GM18498 (cell line): ENCODE results near the gene AP1B1.
"Not testable (repeated sequence)": the region's sequence is repeated elsewhere in the genome, so short reads cannot be mapped to it uniquely, and the experiment has no call there.

Experiments
- ATAC-seq: cut with Tn5 transposase; IDR thresholded peaks from one replicate; pipeline ENCODE4 v1.9.1; 2021; ENCODE audit warnings: mild to moderate bottlenecking, moderate library complexity; ENCODE audit not compliant: unreplicated experiment

AP1B1 gene

DNA sequence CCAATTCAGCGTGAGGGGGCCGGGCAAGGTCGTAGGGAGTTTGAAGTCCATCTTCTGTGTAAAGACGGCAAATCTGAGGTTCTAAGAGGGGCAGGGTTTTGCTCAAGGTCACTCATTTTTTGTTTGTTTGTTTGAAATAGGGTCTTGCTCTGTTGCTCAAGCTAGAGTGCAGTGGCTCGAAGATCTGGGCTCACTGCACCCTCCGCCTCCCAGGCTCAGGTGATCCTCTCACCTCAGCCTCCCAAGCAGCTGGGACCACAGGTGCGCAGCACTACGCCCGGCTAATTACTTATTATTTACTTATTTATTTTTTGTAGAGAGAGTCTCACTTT is 355 bp upstream of the AP1B1 start:
- ATAC-seq = peak; percentile 5

DNA sequence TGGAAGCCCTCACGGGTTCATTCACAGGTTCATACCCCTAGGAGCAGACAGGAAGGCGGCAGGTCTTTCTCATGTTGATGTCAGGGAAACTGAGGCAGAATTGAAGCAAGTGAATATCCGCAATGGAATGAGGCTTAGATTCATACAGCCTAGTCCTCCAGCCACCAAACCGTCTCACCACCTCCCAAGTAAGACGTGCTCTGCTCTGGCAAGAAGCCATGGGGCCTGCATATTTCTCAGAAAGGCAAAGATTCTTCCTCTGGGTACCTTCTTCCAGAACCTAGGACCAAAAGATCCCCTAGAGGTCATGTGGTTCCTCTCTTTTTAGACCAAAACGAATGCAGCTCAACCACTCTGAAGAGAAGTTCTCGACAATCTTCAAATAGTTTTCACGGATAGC is 1.7 kb downstream of the AP1B1 start:
- ATAC-seq = no peak

GRCh38 chr22:29385748-29386147 is 2.6 kb downstream of the AP1B1 start:
- ATAC-seq = peak; percentile 39

- ATAC-seq = no peak
Measured at GRCh38 chr22:29385151-29385704, 3.1 kb downstream of the AP1B1 start.

DNA sequence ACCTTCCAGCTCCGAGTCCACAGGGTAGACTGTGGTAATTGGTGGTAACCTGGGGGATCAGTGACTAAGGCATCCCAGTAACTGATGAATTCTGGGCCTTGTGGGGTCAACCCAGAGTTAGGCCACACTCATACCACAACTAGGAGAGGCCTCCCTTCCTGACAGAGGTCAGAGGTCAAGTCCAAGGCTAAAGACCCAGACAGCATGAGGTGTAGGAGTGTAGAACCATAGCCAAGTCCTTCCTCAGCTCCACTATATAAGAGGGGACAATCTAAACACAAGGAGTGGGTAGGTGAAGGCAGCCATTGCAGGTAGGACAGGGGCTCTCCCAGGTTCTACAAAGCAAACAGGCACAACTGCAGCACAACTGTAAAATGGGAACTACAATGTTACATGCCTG is 4.6 kb downstream of the AP1B1 start:
- ATAC-seq = no peak

GRCh38 chr22:29382580-29383302 is 5.6 kb downstream of the AP1B1 start:
- no peak for ATAC-seq

DNA sequence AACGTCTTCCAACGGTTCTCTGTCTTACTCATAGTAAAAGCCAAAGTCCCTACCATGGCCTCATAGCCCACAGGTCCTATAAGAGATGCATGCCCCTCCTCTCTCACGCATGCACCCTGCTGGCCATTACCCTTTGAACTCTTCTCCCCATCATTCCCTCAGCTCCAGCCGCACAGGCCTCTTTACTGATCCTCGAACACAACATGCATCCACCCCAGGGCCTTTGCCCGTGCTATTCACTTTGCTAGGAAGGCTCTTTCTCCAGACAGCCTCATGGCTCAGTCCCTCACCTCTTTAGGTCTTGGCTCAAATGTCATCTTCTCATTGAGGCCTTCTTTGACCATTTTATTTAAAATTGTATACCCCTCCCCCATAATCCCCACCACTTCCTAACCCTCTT is 7.5 kb downstream of the AP1B1 start:
- no peak for ATAC-seq

GRCh38 chr22:29380032-29380781 is 8.2 kb downstream of the AP1B1 start:
- ATAC-seq = no peak

- ATAC-seq = no peak
Measured at GRCh38 chr22:29379258-29379657, 9.1 kb downstream of the AP1B1 start.

DNA sequence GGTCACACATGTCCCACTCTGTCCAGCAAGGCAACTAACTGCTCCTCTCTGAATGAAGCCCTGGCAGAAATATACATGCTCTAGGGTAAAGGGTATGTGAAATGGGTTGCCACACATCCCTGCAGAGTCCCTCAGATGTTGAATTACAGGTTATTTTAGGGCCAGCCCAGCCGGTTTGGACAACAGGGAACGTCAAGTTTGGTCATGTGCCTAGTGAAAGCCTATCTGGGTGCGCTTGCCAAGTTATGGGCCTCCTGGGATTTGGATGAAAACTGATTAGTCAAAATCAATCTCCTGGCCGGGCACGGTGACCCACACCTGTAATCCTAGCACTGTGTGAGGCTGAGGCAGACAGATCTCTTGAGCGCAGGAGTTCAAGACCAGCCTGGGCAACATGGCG is 10.4 kb downstream of the AP1B1 start:
- ATAC-seq = no peak

- not testable (repeated sequence) for ATAC-seq
Measured at GRCh38 chr22:29376705-29377104, 11.7 kb downstream of the AP1B1 start.

- no peak for ATAC-seq
Measured at GRCh38 chr22:29375398-29376076, 12.8 kb downstream of the AP1B1 start.

DNA sequence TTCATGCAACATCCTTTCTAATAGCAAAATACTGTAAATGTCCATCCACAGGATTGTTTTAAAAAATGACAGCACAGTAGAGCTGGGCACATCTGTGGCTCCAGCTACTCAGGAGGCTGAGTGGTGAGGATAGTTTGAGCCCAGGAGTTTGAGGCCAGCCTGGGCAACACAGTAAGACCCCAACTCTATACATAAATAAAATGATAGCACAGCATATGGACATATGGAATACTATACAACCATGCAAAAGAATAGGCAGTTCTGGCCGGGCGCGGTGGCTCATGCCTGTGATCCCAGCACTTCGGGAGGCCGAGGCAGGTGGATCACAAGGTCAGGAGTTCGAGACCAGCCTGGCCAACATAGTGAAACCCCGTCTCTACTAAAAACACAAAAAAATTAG is 13.6 kb downstream of the AP1B1 start:
- ATAC-seq = not testable (repeated sequence)

DNA sequence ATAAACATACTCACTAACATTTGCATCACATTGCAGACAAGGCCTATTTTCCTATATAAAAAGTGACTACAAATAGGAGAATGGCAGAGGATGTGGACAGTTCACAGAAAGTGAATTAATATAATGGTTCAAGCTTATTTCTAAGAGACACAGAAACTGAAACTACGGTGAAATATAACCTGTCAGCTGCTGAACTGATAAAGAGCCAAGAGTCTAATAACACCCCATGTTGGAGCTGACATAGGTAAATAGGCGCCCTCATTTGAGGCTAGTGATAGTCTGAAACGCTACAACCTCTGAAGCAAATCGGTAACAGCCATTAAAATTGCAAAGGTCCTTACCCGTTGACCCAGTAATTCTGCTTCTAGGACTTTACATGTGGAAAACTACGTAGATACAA is 14.0 kb downstream of the AP1B1 start:
- no peak for ATAC-seq

- no peak for ATAC-seq
Measured at GRCh38 chr22:29370537-29370936, 17.8 kb downstream of the AP1B1 start.

GRCh38 chr22:29369460-29369859 is 18.9 kb downstream of the AP1B1 start:
- ATAC-seq = no peak

- ATAC-seq = no peak
Measured at GRCh38 chr22:29359469-29359868, 28.9 kb downstream of the AP1B1 start.

DNA sequence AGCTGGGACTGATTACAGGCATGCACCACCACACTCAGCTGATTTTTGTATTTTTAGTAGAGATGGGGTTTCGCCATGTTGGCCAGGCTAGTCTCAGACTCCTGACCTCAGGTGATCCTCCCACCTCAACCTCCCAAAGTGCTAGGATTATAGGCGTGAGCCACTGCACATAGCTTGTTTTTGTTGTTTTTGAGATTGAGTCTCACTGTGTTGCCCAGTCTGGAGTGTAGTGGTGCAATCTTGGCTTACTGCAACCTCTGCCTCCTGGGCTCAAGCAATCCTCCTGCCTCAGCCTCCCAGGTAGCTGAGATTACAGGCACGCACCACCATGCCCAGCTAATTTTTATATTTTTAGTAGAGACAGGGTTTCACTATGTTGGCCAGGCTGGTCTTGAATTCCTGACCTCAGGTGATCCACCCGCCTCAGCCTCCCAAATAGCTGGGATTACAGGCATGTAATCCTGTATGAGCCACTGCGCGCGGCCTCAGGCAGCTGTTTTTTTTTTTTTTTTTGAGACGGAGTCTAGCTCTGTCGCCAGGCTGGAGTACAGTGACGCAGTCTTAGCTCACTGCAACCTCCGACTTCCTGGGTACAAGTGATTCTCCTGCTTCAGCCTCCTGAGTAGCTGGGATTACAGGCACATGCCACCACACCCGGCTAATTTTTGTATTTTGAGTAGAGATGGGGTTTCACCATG is 31.0 kb downstream of the AP1B1 start:
- ATAC-seq = not testable (repeated sequence)

DNA sequence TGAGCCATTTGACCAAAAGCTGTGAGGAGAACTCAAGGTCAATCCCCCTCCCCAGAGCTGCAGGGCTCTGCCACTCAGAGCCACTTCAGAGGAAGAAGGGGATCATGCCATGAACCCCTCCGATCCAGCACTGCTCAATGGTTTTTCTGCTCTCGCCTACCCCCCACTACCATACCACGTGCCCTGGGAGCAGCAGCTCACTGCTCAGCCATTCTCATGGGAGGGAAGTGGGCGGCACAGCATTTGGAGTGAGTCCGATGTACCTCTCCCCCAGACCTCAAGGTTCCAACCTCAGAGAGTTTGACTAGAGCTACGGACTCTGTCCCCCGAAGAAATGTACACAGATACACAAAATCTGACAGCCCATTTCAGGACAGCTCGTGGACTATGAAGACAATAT is 34.5 kb downstream of the AP1B1 start:
- no peak for ATAC-seq

- no peak for ATAC-seq
Measured at GRCh38 chr22:29353286-29353685, 35.1 kb downstream of the AP1B1 start.

- no peak for ATAC-seq
Measured at GRCh38 chr22:29352778-29353177, 35.6 kb downstream of the AP1B1 start.
